GM12865 (cell line): Measurements from ENCODE around the gene PRR12.

Source experiments
- DNase-seq: peaks from one replicate; pipeline ENCODE4 v3.0.0; 2010; ENCODE audit warnings: low read depth
- H3K4me3 ChIP-seq: 2 replicates; pipeline ENCODE4 v1.5.1; 2011; ENCODE audit warnings: mild to moderate bottlenecking, low read depth, low read length, control low read depth
- CTCF ChIP-seq: IDR thresholded peaks from 2 replicates; pipeline ENCODE4 v1.5.1; 2011; ENCODE audit warnings: low read length, control low read depth, low read depth, inconsistent platforms; ENCODE audit not compliant: insufficient read depth; ENCODE audit errors: missing control alignments

Gene PRR12

DNA sequence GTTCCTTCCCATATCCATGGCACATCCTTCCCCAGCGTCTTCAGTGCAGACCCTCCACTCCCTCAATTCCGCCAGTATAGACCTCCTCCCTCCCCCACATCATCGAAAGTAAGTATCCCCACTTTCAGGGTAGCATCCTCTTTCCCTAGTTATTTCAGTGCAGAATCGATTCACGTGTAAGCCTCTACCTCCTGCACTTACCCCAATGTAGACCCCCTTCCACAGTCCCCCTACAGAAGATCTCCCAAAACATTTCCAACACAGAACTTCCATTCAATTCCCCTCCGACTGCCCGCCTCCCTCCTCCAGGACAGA is 74.0 kb downstream of the PRR12 start:
- H3K4me3 ChIP-seq = peak overlapping the region; percentile 57
- DNase-seq = no peak
- no peak for TF ChIP-seq CTCF

- no peak for TF ChIP-seq CTCF
- peak; percentile 98 for DNase-seq
- H3K4me3 ChIP-seq = peak within 1 kb of the TSS; percentile 57
Measured at GRCh38 chr19:49665351-49666119, 74.6 kb downstream of the PRR12 start, which contains the start of the genes BCL2L12 and IRF3. Gene BCL2L12, plus strand, starts transcription at chr19:49665933. Its CDS starts 760 bp downstream, at chr19:49666693. Gene IRF3, minus strand, starts transcription at chr19:49665857. Its CDS starts 1,019 bp downstream, at chr19:49664838.

GRCh38 chr19:49666120-49666444 is 75.1 kb downstream of the PRR12 start:
- TF ChIP-seq CTCF = no peak

GRCh38 chr19:49667473-49667872 is 76.5 kb downstream of the PRR12 start:
- H3K4me3 ChIP-seq = no peak overlapping the region
- TF ChIP-seq CTCF = no peak
- no peak for DNase-seq

More at GRCh38 chr19:49666120-49666444, 75.1 kb downstream of the PRR12 start:
- DNase-seq = no peak
- peak overlapping the region; percentile 57 for H3K4me3 ChIP-seq

- DNase-seq = no peak
- no peak for TF ChIP-seq CTCF
- H3K4me3 ChIP-seq = no peak overlapping the region
Measured at GRCh38 chr19:49669516-49669915, 78.5 kb downstream of the PRR12 start.

GRCh38 chr19:49672131-49672919 is 81.3 kb downstream of the PRR12 start:
- peak; percentile 88 for DNase-seq
- no peak overlapping the region for H3K4me3 ChIP-seq

More at GRCh38 chr19:49672131-49672919, 81.3 kb downstream of the PRR12 start:
- peak; percentile 98 for TF ChIP-seq CTCF
